Smooth muscle cell (in vitro differentiated cells): ENCODE results near the gene TKT. TPM values are rescaled to one million over a fixed set of nuclear protein-coding genes. Genes with fewer than 3 reads are reported as not detected.

Experiments used
- DNase-seq: peaks from one replicate; lab custom pipeline; 2025; ENCODE audit not compliant: unreplicated experiment; lab: John Stamatoyannopoulos, UW
- H2AFZ ChIP-seq: fragments of 200-600 bp; sonication (generic); 2 replicates; pipeline ENCODE4 v1.6.0; 2016; ENCODE audit warnings: antibody characterized with exemption, low read depth, mild to moderate bottlenecking
- H3F3A ChIP-seq: fragments of 200-600 bp; sonication (generic); 2 replicates; pipeline ENCODE4 v1.6.0; 2017; ENCODE audit warnings: antibody characterized with exemption, low read depth
- H3K27ac ChIP-seq: fragments of 200-600 bp; sonication (generic); 2 replicates; pipeline ENCODE4 v1.5.1; 2016; ENCODE audit warnings: low read depth, mild to moderate bottlenecking
- H3K27me3 ChIP-seq: fragments of 200-600 bp; sonication (generic); 2 replicates; pipeline ENCODE4 v1.6.1; 2016; ENCODE audit warnings: low read depth, mild to moderate bottlenecking
- H3K36me3 ChIP-seq: fragments of 200-600 bp; sonication (generic); 2 replicates; pipeline ENCODE4 v1.5.1; 2016; ENCODE audit warnings: low read depth
- H3K4me1 ChIP-seq: fragments of 200-600 bp; sonication (generic); 2 replicates; pipeline ENCODE4 v1.5.1; 2016; ENCODE audit warnings: low read depth
- H3K4me2 ChIP-seq: fragments of 200-600 bp; sonication (generic); 2 replicates; pipeline ENCODE4 v1.6.0; 2016; ENCODE audit warnings: mild to moderate bottlenecking
- H3K4me3 ChIP-seq: fragments of 200-600 bp; sonication (generic); 2 replicates; pipeline ENCODE4 v1.5.1; 2016; ENCODE audit warnings: mild to moderate bottlenecking
- H3K79me2 ChIP-seq: fragments of 200-600 bp; sonication (generic); 2 replicates; pipeline ENCODE4 v1.6.0; 2016; ENCODE audit warnings: low read depth, mild to moderate bottlenecking
- H3K9ac ChIP-seq: fragments of 200-600 bp; sonication (generic); 2 replicates; pipeline ENCODE4 v1.6.0; 2016; ENCODE audit warnings: low read depth
- H3K9me3 ChIP-seq: fragments of 200-600 bp; sonication (generic); replicated peaks from 2 replicates; pipeline ENCODE4 v1.5.1; 2016; ENCODE audit warnings: low read depth
- H4K20me1 ChIP-seq: fragments of 200-600 bp; sonication (generic); 2 replicates; pipeline ENCODE4 v1.6.0; 2016; ENCODE audit warnings: low read depth
- WGBS: methylation state at CpG from one replicate; pipeline ENCODE4 v1.1.7; 2016; ENCODE audit warnings: low lambda C conversion rate; 5-methylcytosine and 5-hydroxymethylcytosine counted together
- polyA plus RNA-seq: library from polyadenylated mRNA; unstranded; fragments of >200 nt; fragmentation: Nextera tagmentation; extraction: Ambion mirVana; gene quantifications from 2 replicates; pipeline ENCODE4 v1.2.1, GENCODE V29; 2016
- total RNA-seq: library from RNA; depleted of rRNA; stranded (reverse); fragments of >200 nt; gene quantifications from 2 replicates; pipeline ENCODE4 v1.2.3, GENCODE V29; 2014
- TF ChIP-seq, protein P1 (sequence below): fragments of 200-600 bp; sonication (generic); IDR thresholded peaks from 2 replicates; pipeline ENCODE4 v1.5.1; 2017; ENCODE audit warnings: borderline replicate concordance, mild to moderate bottlenecking, antibody characterized with exemption; ENCODE audit not compliant: insufficient read depth, poor library complexity, severe bottlenecking

TKT gene
- total and polyA plus RNA-seq, 2 experiments from 2014 or later: 124 to 138 TPM

DNA sequence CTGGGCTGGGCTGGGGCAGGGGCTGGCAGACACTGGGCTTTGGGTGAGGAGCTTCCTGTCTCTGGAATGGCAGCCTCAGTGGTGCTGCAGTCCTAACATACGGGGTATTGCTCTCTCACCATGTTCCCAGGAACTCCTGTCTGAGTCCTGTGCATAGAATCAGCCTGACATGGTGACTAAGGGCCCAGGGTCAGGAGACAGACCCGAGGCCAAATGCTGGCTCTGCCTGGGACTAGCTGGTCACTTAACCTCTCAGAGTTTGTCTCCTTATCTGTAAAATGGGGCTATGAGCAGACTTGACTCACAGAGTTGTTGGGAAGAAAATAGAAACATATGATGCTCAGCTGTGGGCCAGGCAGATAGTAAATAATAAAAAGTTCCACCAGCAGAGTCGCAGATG, 66.5 kb downstream of the TKT start:
- no peaks in the 10 kb centered on the region for H3F3A ChIP-seq
- no peaks in the 10 kb centered on the region for H3K9me3 ChIP-seq
- H3K4me1 ChIP-seq: no peaks in the 10 kb centered on the region
- H4K20me1 ChIP-seq: no peaks in the 10 kb centered on the region
- 88% methylated on average over 3 of the region's 3 CpGs for WGBS
- no peaks in the 10 kb centered on the region for H3K27me3 ChIP-seq
- no peaks in the 10 kb centered on the region for H3K36me3 ChIP-seq
- H3K79me2 ChIP-seq: no peaks in the 10 kb centered on the region
- H3K27ac ChIP-seq: no peak overlapping the region
- DNase-seq: no peak
- no peak overlapping the region for H3K4me3 ChIP-seq
- no peak overlapping the region for H3K9ac ChIP-seq
- H2AFZ ChIP-seq: no peak overlapping the region
- no peak overlapping the region for H3K4me2 ChIP-seq
- TF ChIP-seq, protein P1, sequence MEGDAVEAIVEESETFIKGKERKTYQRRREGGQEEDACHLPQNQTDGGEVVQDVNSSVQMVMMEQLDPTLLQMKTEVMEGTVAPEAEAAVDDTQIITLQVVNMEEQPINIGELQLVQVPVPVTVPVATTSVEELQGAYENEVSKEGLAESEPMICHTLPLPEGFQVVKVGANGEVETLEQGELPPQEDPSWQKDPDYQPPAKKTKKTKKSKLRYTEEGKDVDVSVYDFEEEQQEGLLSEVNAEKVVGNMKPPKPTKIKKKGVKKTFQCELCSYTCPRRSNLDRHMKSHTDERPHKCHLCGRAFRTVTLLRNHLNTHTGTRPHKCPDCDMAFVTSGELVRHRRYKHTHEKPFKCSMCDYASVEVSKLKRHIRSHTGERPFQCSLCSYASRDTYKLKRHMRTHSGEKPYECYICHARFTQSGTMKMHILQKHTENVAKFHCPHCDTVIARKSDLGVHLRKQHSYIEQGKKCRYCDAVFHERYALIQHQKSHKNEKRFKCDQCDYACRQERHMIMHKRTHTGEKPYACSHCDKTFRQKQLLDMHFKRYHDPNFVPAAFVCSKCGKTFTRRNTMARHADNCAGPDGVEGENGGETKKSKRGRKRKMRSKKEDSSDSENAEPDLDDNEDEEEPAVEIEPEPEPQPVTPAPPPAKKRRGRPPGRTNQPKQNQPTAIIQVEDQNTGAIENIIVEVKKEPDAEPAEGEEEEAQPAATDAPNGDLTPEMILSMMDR: no peak

DNA sequence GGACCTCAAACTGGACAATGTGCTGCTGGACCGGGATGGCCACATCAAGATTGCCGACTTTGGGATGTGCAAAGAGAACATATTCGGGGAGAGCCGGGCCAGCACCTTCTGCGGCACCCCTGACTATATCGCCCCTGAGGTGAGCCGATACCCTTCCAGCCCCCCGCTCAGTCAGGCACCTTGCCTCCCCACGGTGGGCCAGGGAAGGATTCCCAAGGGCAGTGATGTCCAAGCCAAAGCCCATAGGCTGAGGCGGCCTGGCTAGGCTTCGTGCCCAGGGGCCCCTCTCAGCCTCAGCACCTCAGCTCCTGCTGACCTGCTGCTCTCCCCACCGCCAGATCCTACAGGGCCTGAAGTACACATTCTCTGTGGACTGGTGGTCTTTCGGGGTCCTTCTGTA, 67.1 kb downstream of the TKT start:
- H3F3A ChIP-seq: no peaks in the 10 kb centered on the region
- no peak overlapping the region for H3K4me3 ChIP-seq
- DNase-seq: no peak
- no peaks in the 10 kb centered on the region for H4K20me1 ChIP-seq
- no peak overlapping the region for H3K27ac ChIP-seq
- no peaks in the 10 kb centered on the region for H3K27me3 ChIP-seq
- H2AFZ ChIP-seq: no peak overlapping the region
- H3K9me3 ChIP-seq: no peaks in the 10 kb centered on the region
- no peak overlapping the region for H3K4me2 ChIP-seq
- H3K9ac ChIP-seq: no peak overlapping the region
- TF ChIP-seq, protein P1: no peak
- no peaks in the 10 kb centered on the region for H3K4me1 ChIP-seq
- WGBS: 98% methylated on average over 13 of the region's 13 CpGs
- H3K36me3 ChIP-seq: no peaks in the 10 kb centered on the region
- no peaks in the 10 kb centered on the region for H3K79me2 ChIP-seq

DNA sequence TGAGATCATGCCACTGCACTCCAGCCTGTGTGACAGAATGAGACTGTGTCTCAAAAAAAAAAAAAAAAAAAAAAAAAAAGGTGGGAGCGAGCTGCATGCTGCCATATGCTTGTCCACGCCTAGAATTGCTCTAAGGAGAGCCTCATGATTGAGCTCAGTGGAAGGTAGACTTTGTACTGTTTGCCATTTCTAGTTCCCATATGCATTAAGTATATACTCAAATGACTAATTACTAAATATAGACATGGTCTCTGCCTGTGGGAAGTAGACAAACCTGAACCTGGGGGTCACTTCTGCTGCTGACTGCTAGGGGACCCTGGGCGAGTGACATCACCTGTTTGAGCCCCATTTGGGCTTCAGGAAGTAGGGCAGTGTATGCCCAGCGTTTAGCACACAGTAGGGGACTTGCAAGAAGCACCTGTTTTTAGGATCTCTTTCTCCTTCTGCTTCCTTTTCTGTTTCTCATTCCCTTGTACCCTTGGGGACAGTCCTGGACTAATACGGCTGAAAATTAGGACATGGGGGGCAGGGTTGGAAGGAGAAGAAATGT, 67.6 kb downstream of the TKT start:
- Histone ChIP-seq H3K9me3 (no peaks in the 10 kb centered on the region), H3K27ac (no peak overlapping the region), H3K36me3 (no peaks in the 10 kb centered on the region), H3K4me1 (no peaks in the 10 kb centered on the region), H3K4me2 (no peak overlapping the region), H2AFZ (no peak overlapping the region), H3K79me2 (no peaks in the 10 kb centered on the region), H3K9ac (no peak overlapping the region), H3K4me3 (no peak overlapping the region), H4K20me1 (no peaks in the 10 kb centered on the region), H3K27me3 (no peaks in the 10 kb centered on the region), H3F3A (no peaks in the 10 kb centered on the region)
- no peak for DNase-seq
- TF ChIP-seq, protein P1: no peak
- WGBS: 97% methylated on average over 5 of the region's 5 CpGs

DNA sequence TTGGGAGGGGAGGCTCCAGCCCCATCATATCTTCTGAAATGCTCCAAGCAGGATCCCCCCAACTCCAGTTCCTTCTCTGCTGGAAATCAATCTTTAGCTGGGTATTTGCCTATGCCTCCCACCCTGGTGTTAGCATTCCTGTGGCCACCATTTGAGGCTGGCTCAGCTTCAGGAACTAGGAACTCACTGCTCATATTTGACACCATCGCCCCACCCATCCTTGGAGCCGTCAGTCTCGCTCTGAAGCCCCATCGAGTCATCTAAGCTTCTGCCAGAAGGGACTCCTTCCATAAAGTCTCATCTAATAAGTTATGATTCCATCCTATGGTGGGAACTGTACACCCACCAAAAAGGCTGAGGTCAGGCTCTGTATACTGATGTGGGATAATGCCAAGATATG, 68.4 kb downstream of the TKT start:
- Histone ChIP-seq H3K27ac (no peak overlapping the region), H3K4me2 (no peak overlapping the region), H3F3A (no peaks in the 10 kb centered on the region), H2AFZ (no peak overlapping the region), H3K27me3 (no peaks in the 10 kb centered on the region), H3K4me1 (no peaks in the 10 kb centered on the region), H3K9ac (no peak overlapping the region), H3K36me3 (no peaks in the 10 kb centered on the region), H4K20me1 (no peaks in the 10 kb centered on the region), H3K9me3 (no peaks in the 10 kb centered on the region), H3K4me3 (no peak overlapping the region), H3K79me2 (no peaks in the 10 kb centered on the region)
- DNase-seq: no peak
- 77% methylated on average over 4 of the region's 4 CpGs for WGBS
- TF ChIP-seq, protein P1: no peak
